ENCODE results near the gene SHC1.

Gene SHC1

GRCh38 chr1:154951901-154952657 lies 18.5 kb downstream of the SHC1 start:
- H3K9me3 ChIP-seq (ENCODE audit: severe bottlenecking), result no peaks in the 10 kb centered on the region
- no peak overlapping the region for H3K27ac ChIP-seq (ENCODE audit: poor library complexity, severe bottlenecking)
- no peak for TF ChIP-seq CTCF (IDR thresholded peaks at IDR 0.05; ENCODE audit: poor library complexity, severe bottlenecking)
- no peaks in the 10 kb centered on the region for H3K36me3 ChIP-seq (ENCODE audit: low read depth)
- H3K4me1 ChIP-seq (ENCODE audit: insufficient read depth, poor library complexity, severe bottlenecking), result peaks cover 10% of the 10 kb centered on the region
- H3K27me3 ChIP-seq (ENCODE audit: insufficient read depth, poor library complexity, severe bottlenecking), result no peaks in the 10 kb centered on the region
- DNase-seq (ENCODE audit: low spot score) (no peak), ATAC-seq (ENCODE audit: low read depth) (no peak)
- H3K4me3 ChIP-seq (ENCODE audit: severe bottlenecking), result no peak overlapping the region

DNA sequence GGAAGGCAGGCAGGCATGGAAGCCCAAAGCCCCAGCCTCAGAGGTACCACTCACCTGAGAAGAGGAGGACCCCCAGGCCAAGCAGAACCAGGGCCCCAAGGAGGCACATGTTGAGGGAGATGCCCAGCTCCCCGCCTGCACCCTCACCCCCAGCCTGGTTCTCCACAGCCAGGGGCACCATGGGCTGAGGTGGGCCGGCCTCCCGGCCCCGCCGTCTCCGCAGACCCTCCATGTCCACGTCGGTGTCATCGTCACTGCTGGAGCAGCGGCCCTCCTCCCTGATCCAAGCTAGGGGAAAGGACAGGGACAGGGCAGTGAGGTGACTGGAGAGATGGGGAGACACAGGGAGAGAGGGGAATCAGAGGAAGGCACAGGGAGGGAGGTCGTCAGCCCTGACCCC lies 22.5 kb downstream of the SHC1 start:
- no peak for TF ChIP-seq CTCF (IDR thresholded peaks at IDR 0.05; ENCODE audit: poor library complexity, severe bottlenecking)
- DNase-seq (ENCODE audit: low spot score), result no peak
- no peak overlapping the region for H3K27ac ChIP-seq (ENCODE audit: poor library complexity, severe bottlenecking)
- no peaks in the 10 kb centered on the region for H3K36me3 ChIP-seq (ENCODE audit: low read depth)
- no peaks in the 10 kb centered on the region for H3K9me3 ChIP-seq (ENCODE audit: severe bottlenecking)
- H3K4me3 ChIP-seq (ENCODE audit: severe bottlenecking), result no peak overlapping the region
- ATAC-seq (ENCODE audit: low read depth), result no peak
- H3K27me3 ChIP-seq (ENCODE audit: insufficient read depth, poor library complexity, severe bottlenecking), result no peaks in the 10 kb centered on the region
- no peaks in the 10 kb centered on the region for H3K4me1 ChIP-seq (ENCODE audit: insufficient read depth, poor library complexity, severe bottlenecking)

DNA sequence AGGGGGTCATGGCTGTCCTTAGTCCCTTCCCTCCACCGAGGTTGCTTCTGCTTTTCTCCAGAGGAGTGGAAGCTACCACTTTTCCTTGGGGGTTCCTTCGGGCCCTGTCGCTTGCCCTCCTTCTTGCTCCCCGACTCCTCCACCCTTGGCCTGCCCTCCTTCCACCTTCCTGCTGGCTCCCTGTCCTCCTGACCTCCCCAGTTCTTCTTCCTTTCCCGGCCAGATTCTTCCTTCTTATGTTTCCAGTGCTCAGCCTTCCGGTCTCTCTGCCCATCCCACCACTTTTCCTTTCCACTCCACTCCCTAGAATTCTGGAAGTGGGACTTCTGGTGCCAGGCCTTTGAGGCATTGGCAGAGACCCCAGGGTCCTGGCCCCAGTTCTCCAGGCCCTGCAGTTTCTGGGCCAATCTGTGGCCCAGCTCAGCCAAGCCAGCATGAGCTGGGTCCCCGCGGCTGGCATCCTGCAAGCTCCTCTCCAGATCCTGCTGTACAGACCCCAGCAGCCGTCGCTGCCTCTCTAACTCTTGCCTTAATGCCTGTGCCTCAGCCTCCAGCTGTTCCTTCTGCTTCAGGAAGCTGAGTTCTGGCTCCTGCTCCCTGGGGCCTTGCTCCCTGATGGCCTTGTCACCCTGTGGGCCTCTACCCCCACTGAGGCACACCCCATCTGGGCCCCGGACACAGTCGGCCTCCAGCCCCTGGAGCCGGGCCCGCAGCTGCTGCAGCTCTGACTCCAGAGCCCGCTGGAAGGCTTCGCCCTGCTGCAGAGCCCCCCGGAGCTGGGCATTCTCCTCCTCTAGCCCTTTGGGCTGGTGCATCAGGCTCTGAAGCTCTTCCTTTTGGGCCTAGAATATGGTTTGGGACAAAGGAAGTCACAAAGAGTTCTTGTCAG lies 24.3 kb downstream of the SHC1 start:
- Histone ChIP-seq H3K4me1 (ENCODE audit: insufficient read depth, poor library complexity, severe bottlenecking) (no peaks in the 10 kb centered on the region), H3K36me3 (ENCODE audit: low read depth) (no peaks in the 10 kb centered on the region), H3K9me3 (ENCODE audit: severe bottlenecking) (no peaks in the 10 kb centered on the region), H3K27me3 (ENCODE audit: insufficient read depth, poor library complexity, severe bottlenecking) (no peaks in the 10 kb centered on the region), H3K4me3 (ENCODE audit: severe bottlenecking) (no peak overlapping the region), H3K27ac (ENCODE audit: poor library complexity, severe bottlenecking) (no peak overlapping the region)
- TF ChIP-seq CTCF (IDR thresholded peaks at IDR 0.05; ENCODE audit: poor library complexity, severe bottlenecking), result no peak
- ATAC-seq (ENCODE audit: low read depth) (no peak), DNase-seq (ENCODE audit: low spot score) (no peak)

DNA sequence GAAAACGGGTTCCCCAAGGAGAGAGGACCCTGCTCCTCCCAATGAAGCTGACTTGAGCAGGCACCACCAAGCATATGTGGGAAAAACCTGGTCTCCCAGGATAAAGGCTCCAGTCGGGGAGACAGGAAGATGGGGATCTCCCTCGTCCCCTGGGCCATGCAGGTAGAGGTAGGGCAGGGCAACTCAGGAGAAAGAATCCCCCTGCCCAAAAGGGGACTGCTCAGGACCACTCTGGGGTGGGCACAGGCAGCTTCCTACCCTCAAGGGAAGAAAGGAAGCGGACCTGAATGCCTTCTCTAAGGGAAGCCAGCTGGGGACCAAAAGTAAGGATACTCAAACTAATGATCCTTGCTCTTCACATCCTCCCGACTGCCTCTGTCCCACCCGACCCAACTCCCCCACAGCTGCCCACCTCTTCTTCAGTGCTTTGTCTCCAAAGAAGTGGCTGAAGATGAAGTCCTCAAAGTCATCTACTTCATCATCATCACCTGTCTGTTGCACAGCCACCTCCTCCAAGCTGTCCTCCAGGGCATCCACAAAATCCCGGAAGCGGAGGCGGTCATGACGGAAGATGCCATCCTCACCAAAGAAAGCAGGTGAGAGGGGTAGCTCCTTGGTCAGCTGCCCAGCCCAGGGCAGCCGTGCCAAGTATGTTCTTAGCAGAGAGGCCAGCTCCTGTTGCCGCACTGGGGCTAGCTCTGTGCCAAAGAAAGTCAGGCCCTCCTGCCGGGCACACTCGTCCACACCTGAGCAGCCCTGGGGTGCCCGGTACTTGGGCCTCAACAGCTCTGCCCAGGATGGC lies 25.2 kb downstream of the SHC1 start:
- no peaks in the 10 kb centered on the region for H3K36me3 ChIP-seq (ENCODE audit: low read depth)
- no peak for TF ChIP-seq CTCF (IDR thresholded peaks at IDR 0.05; ENCODE audit: poor library complexity, severe bottlenecking)
- ATAC-seq (ENCODE audit: low read depth) (no peak), DNase-seq (ENCODE audit: low spot score) (no peak)
- H3K27me3 ChIP-seq (ENCODE audit: insufficient read depth, poor library complexity, severe bottlenecking), result no peaks in the 10 kb centered on the region
- H3K9me3 ChIP-seq (ENCODE audit: severe bottlenecking), result no peaks in the 10 kb centered on the region
- no peak overlapping the region for H3K4me3 ChIP-seq (ENCODE audit: severe bottlenecking)
- H3K4me1 ChIP-seq (ENCODE audit: insufficient read depth, poor library complexity, severe bottlenecking), result no peaks in the 10 kb centered on the region
- no peak overlapping the region for H3K27ac ChIP-seq (ENCODE audit: poor library complexity, severe bottlenecking)

Measured in RWPE2 (cell line).